Astrocyte (in vitro differentiated cells and primary cell): ENCODE data around the gene INTS6. TPM values are rescaled to one million over a fixed set of nuclear protein-coding genes. Genes with fewer than 3 reads are reported as not detected.

Source experiments
- DNase-seq: peaks from one replicate; pipeline ENCODE4 v3.0.0-alpha.2; 2010; ENCODE audit warnings: low read depth
- FAIRE-seq: peaks from 2 replicates; lab custom pipeline; 2011; peaks lifted over from hg19 to GRCh38; lab: Jason Lieb, UNC
- H2AFZ ChIP-seq: 2 replicates; pipeline ENCODE4 v1.6.0; 2012; ENCODE audit warnings: low read depth, low read length, inconsistent platforms
- H3K27ac ChIP-seq: 2 replicates; pipeline ENCODE4 v1.5.1; 2011; ENCODE audit warnings: low read depth, low read length, inconsistent platforms
- H3K27me3 ChIP-seq: 2 replicates; pipeline ENCODE4 v1.6.0; 2011; ENCODE audit warnings: low read length, inconsistent platforms; ENCODE audit not compliant: insufficient read depth
- H3K36me3 ChIP-seq: 2 replicates; pipeline ENCODE4 v1.5.1; 2011; ENCODE audit warnings: low read length, inconsistent platforms; ENCODE audit not compliant: insufficient read depth
- H3K4me1 ChIP-seq: 2 replicates; pipeline ENCODE4 v1.5.1; 2011; ENCODE audit warnings: low read length, inconsistent platforms; ENCODE audit not compliant: insufficient read depth
- H3K4me2 ChIP-seq: 2 replicates; pipeline ENCODE4 v1.6.0; 2012; ENCODE audit warnings: low read length, inconsistent platforms
- H3K4me3 ChIP-seq: 2 replicates; pipeline ENCODE4 v1.5.1; 2011; ENCODE audit warnings: low read depth, mild to moderate bottlenecking, low read length, inconsistent platforms; ENCODE audit not compliant: insufficient read depth
- H3K79me2 ChIP-seq: 2 replicates; pipeline ENCODE4 v1.6.0; 2012; ENCODE audit warnings: mild to moderate bottlenecking, low read length, inconsistent platforms; ENCODE audit not compliant: insufficient read depth
- H3K9ac ChIP-seq: 2 replicates; pipeline ENCODE4 v1.6.0; 2012; ENCODE audit warnings: mild to moderate bottlenecking, low read length, inconsistent platforms
- H3K9me3 ChIP-seq: 2 replicates; pipeline ENCODE4 v1.5.1; 2012; ENCODE audit warnings: low read depth, mild to moderate bottlenecking, low read length, inconsistent platforms; ENCODE audit not compliant: insufficient read depth
- H4K20me1 ChIP-seq: 2 replicates; pipeline ENCODE4 v1.6.0; 2012; ENCODE audit warnings: low read length, inconsistent platforms; ENCODE audit not compliant: insufficient read depth
- H3K27ac Mint-ChIP-seq: one replicate; pipeline ENCODE4 v1.8.0; 2021; ENCODE audit warnings: mild to moderate bottlenecking, mixed read lengths; ENCODE audit not compliant: unreplicated experiment
- H3K27me3 Mint-ChIP-seq: one replicate; pipeline ENCODE4 v1.8.0; 2021; ENCODE audit warnings: low read depth, mixed read lengths; ENCODE audit not compliant: unreplicated experiment
- H3K36me3 Mint-ChIP-seq: one replicate; pipeline ENCODE4 v1.8.0; 2021; ENCODE audit warnings: low read depth, mixed read lengths; ENCODE audit not compliant: unreplicated experiment
- H3K4me1 Mint-ChIP-seq: one replicate; pipeline ENCODE4 v1.8.0; 2021; ENCODE audit warnings: low read depth, mixed read lengths; ENCODE audit not compliant: unreplicated experiment
- H3K4me3 Mint-ChIP-seq: one replicate; pipeline ENCODE4 v1.8.0; 2021; ENCODE audit warnings: mild to moderate bottlenecking, moderate library complexity, mixed read lengths; ENCODE audit not compliant: unreplicated experiment
- H3K9me3 Mint-ChIP-seq: one replicate; pipeline ENCODE4 v1.8.0; 2021; ENCODE audit warnings: mild to moderate bottlenecking, mixed read lengths; ENCODE audit not compliant: unreplicated experiment
- EZH2 ChIP-seq: IDR thresholded peaks from 2 replicates; pipeline ENCODE4 v1.6.1; 2012; ENCODE audit warnings: mild to moderate bottlenecking, low read length, inconsistent platforms; ENCODE audit not compliant: insufficient read depth
- total RNA-seq: library from RNA; stranded (reverse); gene quantifications from 2 replicates; pipeline ENCODE4 v1.2.1, GENCODE V29; 2021
- TF ChIP-seq, protein P1 (sequence below): IDR thresholded peaks from 2 replicates; pipeline ENCODE4 v1.5.1; 2011; ENCODE audit warnings: low read depth, mild to moderate bottlenecking, inconsistent platforms, low read length, moderate library complexity; ENCODE audit not compliant: insufficient read depth

INTS6 gene
- total RNA-seq, 1 donor from 2014 or later, result 47.6 TPM

DNA sequence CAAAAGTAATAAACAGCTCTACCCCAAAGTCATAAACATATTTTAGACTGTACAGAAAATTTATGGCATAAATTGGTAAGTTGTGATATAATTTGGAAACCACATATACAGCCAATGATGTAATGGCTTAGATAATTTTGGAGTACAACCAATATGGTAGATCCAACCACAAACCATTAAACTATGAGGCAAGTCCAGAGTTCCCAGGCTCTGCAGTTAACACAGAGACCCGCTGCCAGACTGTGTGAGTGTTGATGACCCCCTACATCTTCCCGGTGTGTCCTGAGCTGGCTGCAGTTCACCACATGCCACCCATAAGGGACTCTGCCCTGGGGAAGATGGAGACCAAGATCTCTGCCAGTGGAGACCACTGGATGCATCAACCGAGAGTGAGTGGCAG, 123.2 kb downstream of the INTS6 start:
- H3K36me3 Mint-ChIP-seq, result no peaks in the 10 kb centered on the region
- H4K20me1 ChIP-seq, result no peaks in the 10 kb centered on the region
- H3K9me3 ChIP-seq, result no peaks in the 10 kb centered on the region
- H3K9me3 Mint-ChIP-seq, result no peaks in the 10 kb centered on the region
- H3K36me3 ChIP-seq, result no peaks in the 10 kb centered on the region
- no peak overlapping the region for H3K9ac ChIP-seq
- DNase-seq (no peak), FAIRE-seq (no peak)
- H3K27ac Mint-ChIP-seq, result no peak overlapping the region
- no peak overlapping the region for H3K4me3 Mint-ChIP-seq
- H3K4me1 Mint-ChIP-seq, result peaks cover 24% of the 10 kb centered on the region
- H3K4me2 ChIP-seq, result no peak overlapping the region
- peaks cover 11% of the 10 kb centered on the region for H3K4me1 ChIP-seq
- TF ChIP-seq, protein P1, sequence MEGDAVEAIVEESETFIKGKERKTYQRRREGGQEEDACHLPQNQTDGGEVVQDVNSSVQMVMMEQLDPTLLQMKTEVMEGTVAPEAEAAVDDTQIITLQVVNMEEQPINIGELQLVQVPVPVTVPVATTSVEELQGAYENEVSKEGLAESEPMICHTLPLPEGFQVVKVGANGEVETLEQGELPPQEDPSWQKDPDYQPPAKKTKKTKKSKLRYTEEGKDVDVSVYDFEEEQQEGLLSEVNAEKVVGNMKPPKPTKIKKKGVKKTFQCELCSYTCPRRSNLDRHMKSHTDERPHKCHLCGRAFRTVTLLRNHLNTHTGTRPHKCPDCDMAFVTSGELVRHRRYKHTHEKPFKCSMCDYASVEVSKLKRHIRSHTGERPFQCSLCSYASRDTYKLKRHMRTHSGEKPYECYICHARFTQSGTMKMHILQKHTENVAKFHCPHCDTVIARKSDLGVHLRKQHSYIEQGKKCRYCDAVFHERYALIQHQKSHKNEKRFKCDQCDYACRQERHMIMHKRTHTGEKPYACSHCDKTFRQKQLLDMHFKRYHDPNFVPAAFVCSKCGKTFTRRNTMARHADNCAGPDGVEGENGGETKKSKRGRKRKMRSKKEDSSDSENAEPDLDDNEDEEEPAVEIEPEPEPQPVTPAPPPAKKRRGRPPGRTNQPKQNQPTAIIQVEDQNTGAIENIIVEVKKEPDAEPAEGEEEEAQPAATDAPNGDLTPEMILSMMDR, result no peak
- TF ChIP-seq EZH2, result no peak
- H3K27me3 Mint-ChIP-seq, result no peaks in the 10 kb centered on the region
- no peak overlapping the region for H3K27ac ChIP-seq
- H2AFZ ChIP-seq, result no peak overlapping the region
- no peak overlapping the region for H3K4me3 ChIP-seq
- no peaks in the 10 kb centered on the region for H3K79me2 ChIP-seq
- no peaks in the 10 kb centered on the region for H3K27me3 ChIP-seq

DNA sequence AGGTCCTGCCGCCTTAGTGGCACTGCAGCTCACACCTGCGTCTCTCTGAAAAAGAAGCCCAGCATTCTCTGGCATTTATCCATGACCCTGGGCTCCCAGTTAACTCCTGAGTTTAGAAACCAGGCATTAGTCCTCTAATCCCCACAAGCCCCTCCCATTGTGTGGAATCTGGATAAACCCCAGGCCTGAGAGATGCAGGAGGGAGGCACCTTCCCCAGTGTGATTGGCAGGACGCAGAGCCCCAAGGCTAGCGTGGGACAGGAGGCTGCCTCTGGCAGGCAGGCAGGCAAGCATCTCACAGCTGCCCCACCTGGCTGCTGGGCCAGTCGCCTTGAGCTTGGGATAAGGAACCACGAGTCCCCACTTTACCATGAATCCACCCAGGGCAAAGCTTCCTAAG, 124.3 kb downstream of the INTS6 start:
- Histone ChIP-seq H3K27me3 (no peaks in the 10 kb centered on the region), H2AFZ (no peak overlapping the region), H3K9me3 (no peaks in the 10 kb centered on the region), H3K4me2 (no peak overlapping the region), H3K4me3 (no peak overlapping the region), H3K27ac (no peak overlapping the region), H3K36me3 (no peaks in the 10 kb centered on the region), H3K4me1 (peaks cover 11% of the 10 kb centered on the region), H3K79me2 (no peaks in the 10 kb centered on the region), H4K20me1 (no peaks in the 10 kb centered on the region), H3K9ac (no peak overlapping the region)
- TF ChIP-seq, protein P1, result no peak
- no peak for TF ChIP-seq EZH2
- FAIRE-seq, result no peak
- Mint-ChIP-seq H3K9me3 (no peaks in the 10 kb centered on the region), H3K27ac (no peak overlapping the region), H3K4me3 (no peak overlapping the region), H3K27me3 (peaks cover under 1% of the 10 kb centered on the region), H3K4me1 (peaks cover 24% of the 10 kb centered on the region), H3K36me3 (no peaks in the 10 kb centered on the region)
- DNase-seq, result no peak

DNA sequence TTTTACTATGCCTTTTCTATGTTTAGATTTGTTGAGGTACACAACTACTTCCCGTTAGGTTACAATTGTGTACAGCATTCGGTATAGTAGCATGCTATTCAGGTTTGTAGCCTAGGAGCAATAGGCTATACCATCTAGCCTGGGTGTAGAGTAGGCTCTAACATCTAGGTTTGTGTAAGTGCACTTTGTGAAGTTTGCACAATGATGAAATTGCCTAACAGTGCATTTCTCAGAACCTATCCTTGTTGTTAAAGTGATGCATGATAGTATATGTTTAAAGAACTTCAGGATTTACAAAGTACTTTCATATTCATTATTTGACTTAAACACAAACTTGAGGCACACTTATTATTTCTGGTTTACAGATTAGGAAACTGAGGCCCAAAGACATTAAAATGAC, 124.9 kb downstream of the INTS6 start:
- H3K4me1 Mint-ChIP-seq, result peaks cover 24% of the 10 kb centered on the region
- Histone ChIP-seq H3K9ac (no peak overlapping the region), H3K79me2 (no peaks in the 10 kb centered on the region), H3K27me3 (no peaks in the 10 kb centered on the region), H3K4me3 (no peak overlapping the region), H2AFZ (no peak overlapping the region), H3K4me2 (no peak overlapping the region), H3K9me3 (no peaks in the 10 kb centered on the region), H3K4me1 (peaks cover 11% of the 10 kb centered on the region), H3K27ac (no peak overlapping the region), H3K36me3 (no peaks in the 10 kb centered on the region), H4K20me1 (no peaks in the 10 kb centered on the region)
- DNase-seq, result no peak
- no peaks in the 10 kb centered on the region for H3K36me3 Mint-ChIP-seq
- peaks cover 6% of the 10 kb centered on the region for H3K27me3 Mint-ChIP-seq
- H3K9me3 Mint-ChIP-seq, result no peaks in the 10 kb centered on the region
- H3K4me3 Mint-ChIP-seq, result no peak overlapping the region
- FAIRE-seq, result no peak
- H3K27ac Mint-ChIP-seq, result no peak overlapping the region
- no peak for TF ChIP-seq EZH2
- TF ChIP-seq, protein P1, result no peak
